Spleen (tissue), 11 donors: ENCODE measurements around the gene PLP1. TPM values are rescaled to one million over a fixed set of nuclear protein-coding genes. Genes with fewer than 3 reads are reported as not detected.
A peak's percentile ranks its signal among the peaks of the same experiment; 100 is the strongest.

ENCODE experiments used
- DNase-seq: peaks from one replicate; pipeline ENCODE4 v3.0.0-alpha.2; 2020
- H3K27ac ChIP-seq, 8 donors: fragments of 200-600 bp; sonication (generic) in 7 of 8; 1 replicate in 4 of 8; 2 replicates in 4 of 8; pipeline versions ENCODE4 v1.5.0 to v1.8.0; 2016 to 2021; ENCODE audit warnings: inconsistent platforms in 4 of 8, mild to moderate bottlenecking in 4 of 8, moderate library complexity in 1 of 8
- H3K27me3 ChIP-seq, 7 donors: fragments of 200-600 bp; sonication (generic) in 6 of 7; replicated peaks in 1 of 7; 1 replicate in 4 of 7; 2 replicates in 3 of 7; pipeline versions ENCODE4 v1.5.0 to v1.8.0; 2016 to 2021; ENCODE audit warnings: inconsistent platforms in 3 of 7, mild to moderate bottlenecking in 1 of 7
- H3K36me3 ChIP-seq, 6 donors: fragments of 200-600 bp; sonication (generic) in 5 of 6; 1 replicate in 4 of 6; 2 replicates in 2 of 6; pipeline versions ENCODE4 v1.5.0 to v1.8.0; 2016 to 2021; ENCODE audit warnings: inconsistent platforms in 2 of 6
- H3K4me1 ChIP-seq, 6 donors: fragments of 200-600 bp; sonication (generic) in 5 of 6; 1 replicate in 3 of 6; 2 replicates in 3 of 6; pipeline versions ENCODE4 v1.5.0 to v1.8.0; 2016 to 2021; ENCODE audit warnings: inconsistent platforms in 3 of 6
- H3K4me3 ChIP-seq, 8 donors: fragments of 200-600 bp; sonication (generic) in 7 of 8; 1 replicate in 4 of 8; 2 replicates in 4 of 8; pipeline versions ENCODE4 v1.5.0 to v1.8.0; 2016 to 2021; ENCODE audit warnings: inconsistent platforms in 4 of 8, mild to moderate bottlenecking in 4 of 8, moderate library complexity in 2 of 8
- H3K9me3 ChIP-seq, 8 donors: fragments of 200-600 bp; sonication (generic) in 7 of 8; 1 replicate in 4 of 8; 2 replicates in 4 of 8; pipeline versions ENCODE4 v1.5.0 to v1.8.0; 2016 to 2021; ENCODE audit warnings: inconsistent platforms in 4 of 8
- POLR2A ChIP-seq, 3 donors: fragments of 450-650 bp; IDR thresholded peaks; one replicate each; pipeline ENCODE4 v1.5.1; 2017; ENCODE audit warnings: antibody characterized with exemption in 3 of 3, mild to moderate bottlenecking in 1 of 3
- POLR2AphosphoS5 ChIP-seq, 3 donors: sonication (generic); formaldehyde crosslinking; IDR thresholded peaks; one replicate each; pipeline ENCODE4 v1.5.1; 2017; ENCODE audit warnings: antibody characterized with exemption in 3 of 3
- WGBS, 5 donors: extraction: QIAGEN DNeasy Blood & Tissue Kit in 3 of 5; methylation state at CpG; one replicate each; pipeline versions ENCODE4 v1.1.5 to v1.1.7; 2013 to 2018; 5-methylcytosine and 5-hydroxymethylcytosine counted together
- intact Hi-C: fragments of 100-400 bp; cut with DNase I; formaldehyde crosslinking; loops from one replicate; pipeline ENCODE4 v1.15.0; 2023; ENCODE audit warnings: low total_unique reads
- polyA plus RNA-seq, 3 donors: library from polyadenylated mRNA; stranded (reverse); fragments of 200-250 nt; gene quantifications; one replicate each; pipeline ENCODE4 v1.2.1, GENCODE V29; 2013
- total RNA-seq, 7 donors: library from RNA; depleted of rRNA in 3 of 7; stranded (reverse); fragments of >200 nt in 3 of 7; fragmentation: NEBNext Ultra II Directional in 4 of 7; extraction: Animal tissue kit (Norgen Biotek cat#: 25700) in 4 of 7; gene quantifications; one replicate each; pipeline versions ENCODE4 v1.1.0 to v1.2.1, GENCODE V29; 2016 to 2021
- TF ChIP-seq, protein P1 (sequence below), 11 experiments: fragments of 200-600 bp in 7 of 11; fragments of 450-650 bp in 4 of 11; sonication (generic) in 4 of 11; IDR thresholded peaks in 8 of 11; conservative IDR thresholded peaks in 3 of 11; 1 replicate in 7 of 11; 2 replicates in 4 of 11; pipeline versions ENCODE4 v1.4.0 to v1.8.0; 2016 to 2021; ENCODE audit warnings: antibody characterized with exemption in 11 of 11, inconsistent platforms in 4 of 11, mild to moderate bottlenecking in 1 of 11
- donor health status: healthy with polysubstance abuse.
- donor health status: DM: no; HTN: no; CAD: no; lungs with moderate emphysema.
- donor health status: DM: no; HTN: no; CAD: no.
- donor health status: Bipolar disorder and iron deficiency.
- donor health status: healthy.
- donor health status: DM: no; HTN: no; CAD: no.
- donor health status: DM: yes; HTN: yes; CAD: no.

Gene PLP1
- total and polyA plus RNA-seq, 10 donors: 0.17 to 20.6 (median 0.39) TPM; not detected in 5

DNA sequence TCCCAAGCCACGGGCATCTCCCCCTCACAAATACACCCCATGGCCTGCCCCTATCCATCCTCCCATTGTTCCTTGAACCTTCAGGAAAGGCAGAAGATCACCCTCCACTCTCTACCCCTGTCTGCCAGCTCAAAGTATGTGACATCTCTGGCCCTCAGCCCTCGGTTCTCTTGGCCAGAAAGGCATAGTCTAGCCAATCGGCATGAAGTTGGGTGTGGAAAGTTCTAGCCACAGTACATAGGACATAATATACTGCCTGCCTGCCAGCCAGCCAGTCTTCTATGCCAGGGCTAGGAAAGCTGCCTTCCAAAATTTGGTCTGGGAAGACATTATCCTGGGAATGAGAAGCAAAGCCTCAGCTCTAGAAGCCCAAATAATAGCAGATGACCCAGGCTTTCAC is 3.2 kb upstream of the PLP1 start:
- Histone ChIP-seq H3K27ac (no peak overlapping the region), H3K36me3 (no peaks in the 10 kb centered on the region), H3K9me3 (no peaks in the 10 kb centered on the region), H3K27me3 (peaks cover 0 to 20% (median 0%) of the 10 kb centered on the region in 7 donors), H3K4me1 (no peaks in the 10 kb centered on the region), H3K4me3 (no peak overlapping the region)
- WGBS, 5 donors: 57 to 86% (median 73%) methylated on average over 2 to 3 of the region's 3 CpGs
- TF ChIP-seq, protein P1, sequence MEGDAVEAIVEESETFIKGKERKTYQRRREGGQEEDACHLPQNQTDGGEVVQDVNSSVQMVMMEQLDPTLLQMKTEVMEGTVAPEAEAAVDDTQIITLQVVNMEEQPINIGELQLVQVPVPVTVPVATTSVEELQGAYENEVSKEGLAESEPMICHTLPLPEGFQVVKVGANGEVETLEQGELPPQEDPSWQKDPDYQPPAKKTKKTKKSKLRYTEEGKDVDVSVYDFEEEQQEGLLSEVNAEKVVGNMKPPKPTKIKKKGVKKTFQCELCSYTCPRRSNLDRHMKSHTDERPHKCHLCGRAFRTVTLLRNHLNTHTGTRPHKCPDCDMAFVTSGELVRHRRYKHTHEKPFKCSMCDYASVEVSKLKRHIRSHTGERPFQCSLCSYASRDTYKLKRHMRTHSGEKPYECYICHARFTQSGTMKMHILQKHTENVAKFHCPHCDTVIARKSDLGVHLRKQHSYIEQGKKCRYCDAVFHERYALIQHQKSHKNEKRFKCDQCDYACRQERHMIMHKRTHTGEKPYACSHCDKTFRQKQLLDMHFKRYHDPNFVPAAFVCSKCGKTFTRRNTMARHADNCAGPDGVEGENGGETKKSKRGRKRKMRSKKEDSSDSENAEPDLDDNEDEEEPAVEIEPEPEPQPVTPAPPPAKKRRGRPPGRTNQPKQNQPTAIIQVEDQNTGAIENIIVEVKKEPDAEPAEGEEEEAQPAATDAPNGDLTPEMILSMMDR (IDR thresholded peaks at IDR 0.05 in 8 of 11, conservative IDR thresholded peaks at IDR 0.05 in 3 of 11): no peak
- TF ChIP-seq POLR2AphosphoS5 (IDR thresholded peaks at IDR 0.05): no peak
- TF ChIP-seq POLR2A (IDR thresholded peaks at IDR 0.05): no peak
- DNase-seq: no peak
- intact Hi-C loops: no loop called here

DNA sequence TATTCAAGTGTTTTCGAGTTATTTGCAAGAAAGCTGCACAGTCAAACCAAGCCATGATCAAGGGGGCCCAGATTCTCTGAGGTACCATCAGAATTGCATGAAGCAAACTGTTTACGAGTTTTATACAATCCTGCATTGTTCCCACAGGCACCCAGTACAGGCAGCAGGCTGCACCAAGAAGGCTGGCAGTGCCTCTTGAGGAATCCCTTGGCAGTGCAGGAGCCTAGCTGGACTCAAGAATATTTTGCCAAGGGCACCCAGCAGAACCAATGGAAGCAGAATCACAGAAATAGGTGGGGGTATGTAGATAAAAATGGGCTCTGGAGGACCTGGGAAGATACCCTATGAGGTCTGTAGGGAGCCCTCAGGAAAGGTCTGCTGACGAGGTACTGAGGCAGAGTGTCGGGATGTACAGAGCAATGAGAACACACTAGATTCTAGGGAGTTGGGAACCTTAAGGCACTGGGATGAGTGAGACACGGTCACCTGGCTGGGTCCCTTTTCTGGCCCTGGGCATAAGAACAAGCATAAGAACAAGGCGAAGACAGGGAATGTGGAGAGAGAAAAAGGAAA is 2.5 kb upstream of the PLP1 start:
- intact Hi-C loops: no loop called here
- no peaks in the 10 kb centered on the region for H3K36me3 ChIP-seq
- H3K27me3 ChIP-seq: peaks cover 0 to 20% (median 0%) of the 10 kb centered on the region in 7 donors
- WGBS, 5 donors: 65 to 81% (median 72%) methylated on average over 6 of the region's 6 CpGs
- TF ChIP-seq, protein P1 (IDR thresholded peaks at IDR 0.05 in 8 of 11, conservative IDR thresholded peaks at IDR 0.05 in 3 of 11): peak in 2 of 11 experiments; percentile 7 to 9
- no peak for TF ChIP-seq POLR2AphosphoS5 (IDR thresholded peaks at IDR 0.05)
- no peaks in the 10 kb centered on the region for H3K4me1 ChIP-seq
- no peak overlapping the region for H3K4me3 ChIP-seq
- H3K27ac ChIP-seq: no peak overlapping the region
- no peaks in the 10 kb centered on the region for H3K9me3 ChIP-seq
- DNase-seq: no peak

DNA sequence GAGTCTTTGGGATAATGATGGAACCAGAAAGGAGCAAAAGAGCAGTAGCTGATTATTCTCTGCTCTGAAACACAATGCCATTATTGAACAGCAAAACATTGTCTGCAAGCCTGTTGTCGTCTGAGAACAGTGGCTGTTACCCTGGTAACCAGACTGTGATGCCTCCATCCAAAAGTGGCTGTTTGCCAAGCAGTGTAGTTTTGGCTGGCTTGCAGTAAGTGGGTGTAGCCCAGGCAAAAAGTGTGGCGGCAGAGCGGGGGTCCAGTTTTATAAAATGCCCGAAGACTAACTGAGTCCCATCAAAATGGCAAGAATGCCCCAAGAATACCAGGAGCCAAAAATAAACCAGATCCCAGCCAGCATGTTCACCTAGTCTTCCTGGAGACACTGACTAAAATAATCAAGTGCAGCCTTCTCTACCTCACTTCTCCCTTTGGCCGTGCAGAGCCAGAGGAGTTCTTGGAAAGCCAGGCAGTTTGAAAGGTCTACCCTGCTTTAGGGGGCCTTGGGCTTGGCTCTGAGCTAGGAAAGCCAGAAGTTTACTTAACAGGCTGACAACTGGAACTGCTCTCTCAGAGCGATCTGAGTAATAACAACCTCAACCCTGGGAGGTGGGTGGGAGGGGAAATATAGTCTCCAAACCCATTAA is 2.6 kb downstream of the PLP1 start:
- TF ChIP-seq, protein P1 (IDR thresholded peaks at IDR 0.05 in 8 of 11, conservative IDR thresholded peaks at IDR 0.05 in 3 of 11): no peak
- no peak for TF ChIP-seq POLR2AphosphoS5 (IDR thresholded peaks at IDR 0.05)
- intact Hi-C loops: no loop called here
- Histone ChIP-seq H3K4me1 (no peaks in the 10 kb centered on the region), H3K4me3 (no peak overlapping the region), H3K36me3 (no peaks in the 10 kb centered on the region), H3K27ac (no peak overlapping the region), H3K27me3 (peaks cover 0 to 20% (median 0%) of the 10 kb centered on the region in 7 donors), H3K9me3 (no peaks in the 10 kb centered on the region)
- 81 to 88% (median 84%) methylated on average over 3 to 6 of the region's 6 CpGs for WGBS, 5 donors
- DNase-seq: no peak

DNA sequence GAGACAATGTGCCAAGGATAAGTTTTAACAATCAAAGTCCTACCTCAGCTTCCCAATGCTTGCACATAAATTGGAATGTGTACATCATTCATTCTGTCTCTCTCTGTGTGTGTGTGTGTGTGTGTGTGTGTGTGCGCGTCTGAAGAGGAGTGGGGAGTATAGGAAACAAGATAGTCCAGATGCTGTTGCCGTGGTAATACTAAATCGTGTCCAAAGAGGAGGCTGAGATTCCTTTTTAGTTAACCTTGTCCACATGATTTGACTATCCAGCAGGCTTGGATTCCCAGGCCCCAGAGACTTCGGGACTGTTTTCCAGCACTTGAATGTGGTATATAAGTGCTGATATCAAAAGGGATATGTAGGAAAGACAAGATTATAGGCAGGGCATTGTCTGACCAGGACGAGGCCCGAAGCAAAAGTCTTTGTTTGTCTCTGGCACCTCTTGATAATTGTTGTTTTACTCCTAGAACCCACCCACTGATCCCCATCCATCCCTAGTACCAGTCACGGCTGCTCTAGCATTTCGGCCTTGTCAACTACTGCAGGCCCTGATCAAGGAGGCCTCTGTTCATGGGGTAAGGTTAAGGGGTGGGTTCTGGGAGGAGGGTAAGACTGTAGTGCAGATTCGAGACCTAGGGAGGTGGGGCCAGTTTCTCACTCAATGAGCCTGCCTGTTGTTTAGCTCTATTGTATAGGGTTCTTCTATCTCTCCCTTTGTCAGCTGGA is 3.9 kb downstream of the PLP1 start:
- no peak for DNase-seq
- no peak overlapping the region for H3K27ac ChIP-seq
- intact Hi-C loops: no loop called here
- no peaks in the 10 kb centered on the region for H3K36me3 ChIP-seq
- no peak overlapping the region for H3K4me3 ChIP-seq
- no peaks in the 10 kb centered on the region for H3K9me3 ChIP-seq
- TF ChIP-seq POLR2AphosphoS5 (IDR thresholded peaks at IDR 0.05) (no peak), POLR2A (IDR thresholded peaks at IDR 0.05) (no peak)
- TF ChIP-seq, protein P1 (IDR thresholded peaks at IDR 0.05 in 8 of 11, conservative IDR thresholded peaks at IDR 0.05 in 3 of 11): no peak
- 77 to 93% (median 84%) methylated on average over 10 of the region's 10 CpGs for whole genome bisulfite sequencing, 5 donors
- no peaks in the 10 kb centered on the region for H3K4me1 ChIP-seq
- peaks cover 0 to 14% (median 0%) of the 10 kb centered on the region in 7 donors for H3K27me3 ChIP-seq
